ENCODE data around the gene PPP4R1. TPM values are rescaled to one million over a fixed set of nuclear protein-coding genes. Genes with fewer than 3 reads are reported as not detected.

PPP4R1 gene
- total RNA-seq, 2 donors from 2014 or later: 54.1 to 65.5 TPM

DNA sequence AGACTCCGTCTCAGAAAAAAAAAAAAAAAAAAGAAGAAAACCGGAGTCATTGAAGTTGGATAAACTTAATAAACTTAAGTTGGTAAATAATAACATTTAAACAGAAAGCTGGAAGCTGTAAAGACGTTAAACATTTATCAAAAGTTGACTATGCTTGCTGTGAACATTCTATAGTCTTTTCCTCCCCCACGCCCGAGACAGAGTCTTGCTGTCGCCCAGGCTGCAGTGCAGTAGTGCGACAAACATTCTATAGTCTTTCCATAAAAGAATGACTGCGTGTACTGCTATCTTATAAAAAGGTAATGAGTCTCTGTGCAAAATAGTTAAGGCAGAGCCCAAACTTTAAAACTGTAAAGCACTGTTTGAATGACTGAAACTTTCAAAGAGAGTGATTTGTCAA, 45.2 kb downstream of the PPP4R1 start:
- DNase-seq (no peak), ATAC-seq (no peak)
- peaks cover 20% of the 10 kb centered on the region for H3K36me3 Mint-ChIP-seq (ENCODE audit: low read depth)
- no peak overlapping the region for H3K4me3 Mint-ChIP-seq
- H3K9me3 ChIP-seq (ENCODE audit: control insufficient read depth, low read length, poor library complexity, severe bottlenecking): no peaks in the 10 kb centered on the region
- H3K27me3 Mint-ChIP-seq: no peaks in the 10 kb centered on the region
- peak overlapping the region; percentile 34 for H3K27ac Mint-ChIP-seq
- H3K4me1 Mint-ChIP-seq: peaks cover 13% of the 10 kb centered on the region

DNA sequence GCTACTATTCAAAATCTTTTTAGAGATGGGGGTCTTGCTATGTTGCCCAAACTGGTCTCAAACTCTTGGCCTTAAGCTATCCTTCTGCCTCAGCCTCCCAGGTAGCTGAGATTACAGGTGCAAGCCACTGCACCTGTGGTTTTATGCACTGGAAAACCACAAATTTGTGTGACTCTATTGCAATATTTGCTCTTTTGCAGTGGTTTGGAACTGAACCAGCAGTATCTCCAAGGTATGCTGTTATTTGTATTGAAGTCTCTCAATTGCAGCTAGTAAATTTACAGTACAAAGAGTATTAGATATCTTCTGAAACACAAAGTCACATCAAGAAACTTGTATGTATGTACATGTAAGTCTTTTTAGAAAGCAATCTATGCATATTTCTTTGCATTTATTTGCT, 46.2 kb downstream of the PPP4R1 start:
- H3K4me3 Mint-ChIP-seq: no peak overlapping the region
- H3K27me3 Mint-ChIP-seq: no peaks in the 10 kb centered on the region
- H3K36me3 Mint-ChIP-seq (ENCODE audit: low read depth): peaks cover 21% of the 10 kb centered on the region
- no peak overlapping the region for H3K27ac Mint-ChIP-seq
- H3K9me3 ChIP-seq (ENCODE audit: control insufficient read depth, low read length, poor library complexity, severe bottlenecking): no peaks in the 10 kb centered on the region
- ATAC-seq: no peak
- DNase-seq: no peak
- H3K4me1 Mint-ChIP-seq: peaks cover 13% of the 10 kb centered on the region

DNA sequence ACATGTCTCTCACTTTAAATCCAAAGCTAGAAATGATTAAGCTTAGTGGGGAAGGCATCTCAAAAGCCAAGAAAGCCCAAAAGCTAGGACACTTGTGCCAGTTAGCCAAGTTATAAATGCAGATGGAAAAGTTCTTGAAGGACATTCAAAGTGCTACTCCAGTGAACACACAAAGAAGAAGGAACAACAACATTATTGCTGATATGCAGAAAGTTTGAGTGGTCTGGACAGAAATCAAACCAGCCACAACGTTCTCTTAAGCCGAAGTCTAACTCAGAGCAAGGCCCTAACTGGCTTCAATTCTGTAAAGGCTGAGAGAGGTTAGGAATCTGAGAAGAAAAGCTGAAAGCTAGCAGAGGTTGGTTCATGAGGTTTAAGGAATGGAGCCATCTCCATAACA, 49.0 kb downstream of the PPP4R1 start:
- H3K9me3 ChIP-seq (ENCODE audit: control insufficient read depth, low read length, poor library complexity, severe bottlenecking): no peaks in the 10 kb centered on the region
- DNase-seq: no peak
- Mint-ChIP-seq H3K36me3 (ENCODE audit: low read depth) (peaks cover 14% of the 10 kb centered on the region), H3K27me3 (no peaks in the 10 kb centered on the region), H3K4me1 (peaks cover 7% of the 10 kb centered on the region), H3K27ac (no peak overlapping the region), H3K4me3 (no peak overlapping the region)
- no peak for ATAC-seq

DNA sequence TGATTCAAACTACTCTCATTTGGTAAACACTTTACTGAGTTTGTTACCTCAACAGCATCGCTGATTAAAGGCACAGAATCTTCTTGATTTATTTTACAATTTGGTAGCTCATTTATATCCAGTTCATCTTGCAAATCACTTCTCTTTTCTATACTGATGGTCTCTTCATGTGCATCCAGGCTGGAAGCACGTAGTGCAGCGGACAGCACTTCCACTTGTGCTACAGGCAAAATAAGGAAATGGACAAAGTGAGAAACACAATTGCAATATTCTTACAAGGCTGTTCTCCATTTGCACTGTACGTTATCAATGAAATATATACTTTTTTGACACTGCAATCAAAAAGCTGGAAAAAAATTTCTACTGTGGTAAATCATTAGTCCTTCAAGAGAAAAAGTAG, 51.0 kb downstream of the PPP4R1 start:
- Mint-ChIP-seq H3K27me3 (no peaks in the 10 kb centered on the region), H3K4me3 (no peak overlapping the region), H3K27ac (no peak overlapping the region), H3K36me3 (ENCODE audit: low read depth) (peaks cover 17% of the 10 kb centered on the region), H3K4me1 (peaks cover 7% of the 10 kb centered on the region)
- no peak for ATAC-seq
- H3K9me3 ChIP-seq (ENCODE audit: control insufficient read depth, low read length, poor library complexity, severe bottlenecking): no peaks in the 10 kb centered on the region
- no peak for DNase-seq

DNA sequence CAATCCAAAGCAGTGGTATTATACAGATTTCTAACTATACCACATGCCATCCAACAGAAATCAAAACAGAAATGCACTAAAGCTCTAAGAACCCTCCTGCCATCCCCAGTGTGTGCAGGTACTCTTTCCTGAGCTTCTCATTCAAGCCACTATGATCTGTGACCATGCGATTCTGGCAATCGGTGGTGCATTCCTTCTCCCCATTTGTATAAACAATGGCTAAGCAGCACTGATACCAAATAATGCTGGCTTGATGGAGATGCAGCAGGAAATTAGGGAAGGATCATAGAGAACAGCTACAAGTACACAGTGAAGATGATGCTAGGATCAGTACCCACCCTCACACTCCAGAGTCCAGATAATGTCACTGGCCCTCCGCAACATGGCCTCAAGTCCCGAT, 51.8 kb downstream of the PPP4R1 start:
- ATAC-seq (no peak), DNase-seq (no peak)
- Mint-ChIP-seq H3K36me3 (ENCODE audit: low read depth) (peaks cover 17% of the 10 kb centered on the region), H3K4me3 (no peak overlapping the region), H3K27ac (no peak overlapping the region), H3K4me1 (peaks cover 7% of the 10 kb centered on the region), H3K27me3 (no peaks in the 10 kb centered on the region)
- H3K9me3 ChIP-seq (ENCODE audit: control insufficient read depth, low read length, poor library complexity, severe bottlenecking): no peaks in the 10 kb centered on the region

DNA sequence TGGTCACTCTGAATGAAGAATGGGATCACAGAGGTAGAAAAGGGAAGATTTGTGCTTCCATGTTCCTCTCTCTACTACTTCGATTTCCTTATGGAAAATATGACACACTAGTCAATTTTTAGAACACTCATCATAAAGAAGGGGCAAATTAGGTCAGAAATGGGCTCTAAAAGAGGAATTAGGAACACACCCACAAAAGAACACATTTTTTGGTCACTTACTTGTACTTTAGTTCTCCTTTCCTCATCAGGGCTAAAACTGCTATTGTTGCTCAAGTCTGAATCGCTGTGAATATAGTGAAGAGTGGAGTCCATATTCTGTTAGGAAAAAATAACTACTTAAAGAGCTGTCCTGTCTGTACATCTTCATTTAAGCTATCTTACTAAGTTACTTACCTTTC, 52.6 kb downstream of the PPP4R1 start:
- H3K4me1 Mint-ChIP-seq: peaks cover 7% of the 10 kb centered on the region

DNA sequence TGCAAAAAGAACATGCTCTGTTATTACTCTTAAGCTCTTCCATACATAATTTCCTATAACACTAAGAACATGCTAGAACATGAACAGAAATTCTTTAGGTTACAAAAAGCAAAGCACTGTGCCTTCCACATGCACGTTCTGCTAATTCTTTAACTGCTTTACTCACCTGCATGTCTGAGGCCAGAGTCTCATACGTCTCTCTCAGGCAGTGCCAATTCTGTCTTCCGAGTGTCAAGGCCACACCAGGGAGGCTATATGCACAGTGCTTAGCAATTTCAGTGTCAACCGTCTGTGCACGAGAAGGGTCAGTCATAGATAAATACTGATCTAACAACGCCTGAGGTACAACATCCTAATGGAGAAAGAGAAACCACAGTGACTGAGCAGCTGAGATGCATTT, 55.1 kb downstream of the PPP4R1 start:
- H3K4me3 Mint-ChIP-seq: no peak overlapping the region
- DNase-seq (no peak), ATAC-seq (no peak)
- H3K27me3 Mint-ChIP-seq: no peaks in the 10 kb centered on the region
- H3K27ac Mint-ChIP-seq: no peak overlapping the region
- H3K9me3 ChIP-seq (ENCODE audit: control insufficient read depth, low read length, poor library complexity, severe bottlenecking): no peaks in the 10 kb centered on the region
- H3K4me1 Mint-ChIP-seq: peaks cover 4% of the 10 kb centered on the region
- H3K36me3 Mint-ChIP-seq (ENCODE audit: low read depth): peaks cover 14% of the 10 kb centered on the region

More for the DNA sequence above, 52.6 kb downstream of the PPP4R1 start:
- Mint-ChIP-seq H3K4me3 (no peak overlapping the region), H3K36me3 (ENCODE audit: low read depth) (peaks cover 15% of the 10 kb centered on the region), H3K27me3 (no peaks in the 10 kb centered on the region), H3K27ac (no peak overlapping the region)
- H3K9me3 ChIP-seq (ENCODE audit: control insufficient read depth, low read length, poor library complexity, severe bottlenecking): no peaks in the 10 kb centered on the region
- ATAC-seq (no peak), DNase-seq (no peak)

DNA sequence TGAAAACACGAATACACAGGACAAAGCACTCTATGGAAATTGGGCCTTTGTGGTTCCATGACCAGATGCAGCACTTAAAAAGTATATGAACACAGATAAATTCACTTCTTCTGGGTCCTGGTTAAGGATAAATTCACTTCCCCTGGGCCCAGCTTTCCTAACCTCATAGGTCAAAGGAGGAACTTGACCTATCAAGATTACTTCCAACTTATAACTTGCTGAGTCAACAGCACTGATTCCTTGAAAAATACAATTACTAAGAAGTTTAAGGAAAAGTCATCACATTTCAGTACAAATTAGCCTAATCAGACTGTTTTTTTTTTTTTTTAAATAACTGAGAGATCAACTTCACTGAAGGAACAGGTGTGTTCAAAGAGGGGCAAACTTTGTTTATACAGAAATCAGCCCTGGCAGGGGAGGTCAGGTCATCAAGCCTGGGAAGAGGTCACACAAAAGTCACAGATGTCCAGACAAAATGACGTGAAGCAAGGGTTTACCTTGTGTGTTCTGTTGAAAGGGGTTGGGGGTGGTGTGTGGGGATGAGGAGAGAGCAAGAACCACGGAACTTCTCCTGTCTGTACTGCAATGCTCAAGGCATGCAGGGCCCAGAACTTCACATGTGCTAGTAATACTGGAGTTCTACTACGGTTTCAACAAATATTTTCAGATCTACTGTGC, 55.8 kb downstream of the PPP4R1 start:
- no peaks in the 10 kb centered on the region for H3K9me3 ChIP-seq (ENCODE audit: control insufficient read depth, low read length, poor library complexity, severe bottlenecking)
- no peak for ATAC-seq
- Mint-ChIP-seq H3K4me1 (peaks cover 4% of the 10 kb centered on the region), H3K27ac (peak overlapping the region; percentile 56), H3K4me3 (no peak overlapping the region), H3K36me3 (ENCODE audit: low read depth) (peaks cover 14% of the 10 kb centered on the region), H3K27me3 (no peaks in the 10 kb centered on the region)
- DNase-seq: no peak

DNA sequence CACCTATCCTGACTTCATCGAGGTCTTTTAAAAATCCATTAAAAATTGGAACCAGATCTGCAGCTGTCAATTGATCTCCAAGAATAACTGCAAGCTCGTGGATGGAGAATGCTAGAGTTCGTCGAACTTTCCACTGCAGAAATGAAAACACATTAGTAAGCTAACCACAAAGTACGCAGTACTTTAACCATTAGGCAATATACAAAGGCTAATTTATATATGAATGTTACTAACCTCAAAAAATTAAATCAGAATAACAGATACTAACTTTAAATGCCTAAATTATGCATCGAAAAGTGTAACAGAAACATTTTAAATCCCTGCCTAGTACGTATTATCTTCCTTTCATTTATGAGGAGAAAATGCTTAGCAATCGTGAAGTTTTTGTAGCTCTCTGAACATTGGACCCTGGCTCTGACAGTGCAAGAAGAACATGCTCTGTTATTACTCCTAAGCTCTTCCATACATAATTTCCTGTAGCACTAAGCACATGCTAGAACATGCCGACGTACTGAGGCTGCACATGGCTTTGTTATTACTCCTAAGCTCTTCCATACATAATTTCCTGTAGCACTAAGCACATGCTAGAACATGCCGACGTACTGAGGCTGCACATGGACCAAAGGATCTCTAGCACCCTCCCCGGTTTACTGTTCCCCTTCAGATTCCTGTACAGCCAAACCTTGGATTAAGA, 57.0 kb downstream of the PPP4R1 start:
- no peaks in the 10 kb centered on the region for H3K9me3 ChIP-seq (ENCODE audit: control insufficient read depth, low read length, poor library complexity, severe bottlenecking)
- DNase-seq: no peak
- Mint-ChIP-seq H3K4me3 (no peak overlapping the region), H3K4me1 (peaks cover 4% of the 10 kb centered on the region), H3K27me3 (no peaks in the 10 kb centered on the region), H3K36me3 (ENCODE audit: low read depth) (peaks cover 12% of the 10 kb centered on the region), H3K27ac (no peak overlapping the region)
- no peak for ATAC-seq

DNA sequence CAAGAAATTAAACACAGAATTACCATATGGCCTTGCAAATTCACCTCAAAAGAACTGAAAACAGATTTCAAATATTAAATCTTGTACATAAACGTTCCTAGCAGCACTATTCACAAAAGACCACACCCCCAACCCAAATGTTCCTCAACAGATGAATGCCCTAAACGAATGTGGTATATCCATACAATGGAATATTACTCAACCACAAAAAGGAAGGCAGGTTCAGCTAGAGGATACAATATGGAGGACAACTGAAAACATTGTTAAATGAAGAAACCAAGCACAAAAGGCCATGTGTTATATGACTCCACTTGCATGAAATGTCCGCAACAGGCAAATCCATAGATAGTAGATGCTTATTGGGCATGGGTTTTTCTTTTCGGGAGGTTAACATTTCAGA, 61.7 kb downstream of the PPP4R1 start:
- ATAC-seq (no peak), DNase-seq (no peak)
- no peaks in the 10 kb centered on the region for H3K9me3 ChIP-seq (ENCODE audit: control insufficient read depth, low read length, poor library complexity, severe bottlenecking)
- Mint-ChIP-seq H3K4me3 (no peak overlapping the region), H3K4me1 (peaks cover 3% of the 10 kb centered on the region), H3K36me3 (ENCODE audit: low read depth) (peaks cover 11% of the 10 kb centered on the region), H3K27ac (no peak overlapping the region), H3K27me3 (no peaks in the 10 kb centered on the region)

DNA sequence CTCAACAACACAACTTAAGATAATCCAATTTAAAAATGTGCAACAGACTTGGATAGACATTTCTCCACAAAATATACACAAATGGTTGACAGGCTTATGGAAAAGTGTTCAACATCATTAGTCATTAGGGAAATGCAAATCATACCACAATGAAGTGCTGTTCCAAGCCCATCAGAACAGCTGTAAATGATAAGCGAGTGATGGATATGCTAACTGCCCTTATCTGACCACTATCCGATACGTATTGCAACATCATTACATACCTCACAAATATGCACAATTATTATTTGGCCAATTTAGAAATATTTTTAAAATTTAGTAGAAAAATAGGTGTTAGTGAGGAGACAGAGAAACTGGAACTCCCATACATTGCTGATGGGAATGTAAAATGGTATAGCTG, 62.2 kb downstream of the PPP4R1 start:
- H3K9me3 ChIP-seq (ENCODE audit: control insufficient read depth, low read length, poor library complexity, severe bottlenecking): no peaks in the 10 kb centered on the region
- DNase-seq (no peak), ATAC-seq (no peak)
- no peak overlapping the region for H3K27ac Mint-ChIP-seq
- H3K36me3 Mint-ChIP-seq (ENCODE audit: low read depth): peaks cover 11% of the 10 kb centered on the region
- no peak overlapping the region for H3K4me3 Mint-ChIP-seq
- no peaks in the 10 kb centered on the region for H3K27me3 Mint-ChIP-seq
- H3K4me1 Mint-ChIP-seq: peaks cover 3% of the 10 kb centered on the region

DNA sequence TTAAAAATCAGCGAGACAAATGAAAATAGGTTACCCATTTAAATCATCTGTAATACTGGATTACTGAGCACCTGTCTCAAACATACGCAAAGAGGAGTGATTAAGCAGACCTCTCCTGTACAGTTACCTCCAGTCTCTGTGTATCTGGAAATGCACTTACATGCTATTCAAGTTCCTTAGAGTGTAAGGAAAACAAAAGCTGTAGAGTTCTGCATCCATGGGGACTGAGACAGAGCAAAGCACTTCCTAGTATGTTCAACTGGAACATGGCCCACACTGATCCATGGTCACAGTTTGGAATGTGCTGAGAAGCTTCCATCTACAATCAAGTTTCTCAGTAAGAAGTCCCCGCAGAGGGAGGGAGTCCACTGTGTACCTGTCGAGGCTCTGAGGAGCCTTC, 63.9 kb downstream of the PPP4R1 start:
- no peak for DNase-seq
- no peak for ATAC-seq
- no peak overlapping the region for H3K27ac Mint-ChIP-seq
- H3K4me1 Mint-ChIP-seq: peaks cover 5% of the 10 kb centered on the region
- H3K36me3 Mint-ChIP-seq (ENCODE audit: low read depth): peaks cover 11% of the 10 kb centered on the region
- H3K4me3 Mint-ChIP-seq: no peak overlapping the region
- H3K9me3 ChIP-seq (ENCODE audit: control insufficient read depth, low read length, poor library complexity, severe bottlenecking): no peaks in the 10 kb centered on the region
- H3K27me3 Mint-ChIP-seq: no peaks in the 10 kb centered on the region

DNA sequence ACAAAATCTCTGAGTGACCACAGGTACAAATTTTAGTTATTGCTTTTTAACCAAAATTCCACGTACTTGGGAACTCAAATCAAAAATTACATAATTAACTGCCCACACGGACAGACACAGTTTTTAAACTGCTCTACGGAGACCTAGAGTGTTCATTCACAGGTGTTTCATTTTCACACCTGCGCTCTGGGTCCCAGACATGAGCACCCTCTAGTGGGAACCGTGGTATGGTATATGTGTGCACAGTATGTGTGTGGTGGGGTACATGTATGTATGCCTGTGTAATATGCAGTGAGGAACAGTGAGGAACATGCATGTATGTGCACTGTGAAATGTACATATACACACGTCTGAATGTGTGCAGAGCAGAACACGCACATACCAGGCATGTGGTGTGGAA, 65.0 kb downstream of the PPP4R1 start:
- Mint-ChIP-seq H3K27me3 (no peaks in the 10 kb centered on the region), H3K27ac (peak overlapping the region; percentile 2), H3K4me3 (no peak overlapping the region), H3K4me1 (peaks cover 5% of the 10 kb centered on the region), H3K36me3 (ENCODE audit: low read depth) (peaks cover 7% of the 10 kb centered on the region)
- no peak for ATAC-seq
- DNase-seq: no peak
- H3K9me3 ChIP-seq (ENCODE audit: control insufficient read depth, low read length, poor library complexity, severe bottlenecking): no peaks in the 10 kb centered on the region

DNA sequence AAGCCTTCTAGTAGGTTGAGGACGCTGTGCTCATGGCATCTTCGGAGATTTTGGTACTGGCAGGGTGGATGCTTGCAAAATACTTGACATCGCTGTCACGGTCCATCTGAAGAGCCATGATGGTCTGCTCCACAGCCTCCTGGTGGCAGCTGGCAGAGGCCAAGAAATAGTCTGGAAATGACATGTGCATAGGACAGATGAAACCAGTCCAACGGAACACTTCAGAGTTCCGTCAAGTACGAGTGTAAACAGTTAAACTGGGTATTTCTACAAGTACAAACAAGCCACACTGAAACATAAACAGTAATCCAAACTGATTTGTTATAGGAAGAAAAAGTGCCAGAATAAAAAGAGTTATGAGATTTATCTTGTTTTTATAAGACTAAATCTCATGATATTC, 66.6 kb downstream of the PPP4R1 start:
- no peak overlapping the region for H3K4me3 Mint-ChIP-seq
- DNase-seq (no peak), ATAC-seq (no peak)
- H3K9me3 ChIP-seq (ENCODE audit: control insufficient read depth, low read length, poor library complexity, severe bottlenecking): no peaks in the 10 kb centered on the region
- no peak overlapping the region for H3K27ac Mint-ChIP-seq
- H3K36me3 Mint-ChIP-seq (ENCODE audit: low read depth): peaks cover 7% of the 10 kb centered on the region
- H3K4me1 Mint-ChIP-seq: peaks cover 10% of the 10 kb centered on the region
- no peaks in the 10 kb centered on the region for H3K27me3 Mint-ChIP-seq
